LHCN-M2 (cell line): ENCODE measurements around the gene LHX1. TPM values are rescaled to one million over a fixed set of nuclear protein-coding genes. Genes with fewer than 3 reads are reported as not detected.

Source experiments
- DNase-seq: peaks from one replicate; pipeline ENCODE4 v3.0.0-alpha.2; 2012; ENCODE audit warnings: low read depth
- polyA plus RNA-seq: library from polyadenylated mRNA; unstranded; fragments of >200 nt; gene quantifications from one replicate; pipeline ENCODE4 v1.2.1, GENCODE V29; 2012; ENCODE audit warnings: missing spikeins
- total RNA-seq: library from RNA; depleted of rRNA; stranded (reverse); fragments of >200 nt; gene quantifications from 2 replicates; pipeline ENCODE4 v1.2.3, GENCODE V29; 2014; rRNA removed

The LHX1 gene
- total RNA-seq, result not detected in 2 replicates
- not detected for polyA plus RNA-seq

DNA sequence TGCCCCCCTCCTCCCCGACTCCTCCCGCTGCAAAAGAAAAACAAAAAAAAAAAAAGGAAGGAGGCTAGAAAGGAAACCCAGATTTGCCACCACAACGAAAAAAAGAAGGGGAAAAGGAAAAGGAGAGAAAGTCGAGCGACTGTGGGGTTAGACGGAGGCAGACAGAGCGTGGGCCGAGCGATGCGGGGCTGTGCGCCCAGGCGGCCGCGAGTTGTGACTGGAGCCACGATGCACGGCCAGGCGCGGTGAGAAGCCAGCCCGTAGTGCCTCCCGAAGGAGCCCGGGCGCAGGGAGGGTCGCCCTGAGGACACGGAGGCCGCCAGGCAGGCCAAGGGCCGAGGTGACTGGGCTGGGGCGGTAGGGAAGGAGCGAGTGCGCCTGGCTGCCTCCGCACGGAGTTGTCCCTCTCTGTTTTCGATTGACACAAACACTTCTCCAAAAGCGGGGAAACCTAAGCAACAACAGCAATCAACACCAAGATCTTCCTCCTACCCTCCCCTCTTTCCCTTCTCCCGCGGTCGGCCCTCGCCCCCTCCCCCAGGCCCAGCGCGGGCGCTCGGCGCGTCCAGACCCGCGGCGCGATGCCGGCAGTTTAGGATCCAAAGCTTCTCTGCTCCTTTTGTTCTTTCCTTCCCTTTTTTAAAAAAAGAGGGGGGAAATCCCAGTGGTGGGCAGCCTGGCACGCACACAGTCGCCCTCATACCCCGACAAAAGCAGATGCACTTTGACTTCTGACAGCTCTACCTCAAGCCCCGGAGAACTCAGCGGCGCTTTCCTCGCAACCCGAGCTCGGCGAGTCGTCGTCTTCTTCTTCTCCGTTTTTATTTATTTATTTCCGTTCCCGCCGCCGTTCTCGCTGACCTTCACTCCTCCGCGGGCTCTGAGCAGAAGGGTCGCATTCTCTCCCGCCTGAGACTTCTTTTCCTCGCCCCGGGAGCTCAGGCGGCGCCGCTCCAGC, at the start of gene LHX1:
LHX1 (plus strand) TSS at position 475 of the 958 bp plus-strand sequence. CDS start 723 bp downstream, outside the sequence.
- no peak for DNase-seq

GRCh38 chr17:36888236-36888951, 48.9 kb upstream of the LHX1 start:
- DNase-seq, result peak; percentile 23

DNA sequence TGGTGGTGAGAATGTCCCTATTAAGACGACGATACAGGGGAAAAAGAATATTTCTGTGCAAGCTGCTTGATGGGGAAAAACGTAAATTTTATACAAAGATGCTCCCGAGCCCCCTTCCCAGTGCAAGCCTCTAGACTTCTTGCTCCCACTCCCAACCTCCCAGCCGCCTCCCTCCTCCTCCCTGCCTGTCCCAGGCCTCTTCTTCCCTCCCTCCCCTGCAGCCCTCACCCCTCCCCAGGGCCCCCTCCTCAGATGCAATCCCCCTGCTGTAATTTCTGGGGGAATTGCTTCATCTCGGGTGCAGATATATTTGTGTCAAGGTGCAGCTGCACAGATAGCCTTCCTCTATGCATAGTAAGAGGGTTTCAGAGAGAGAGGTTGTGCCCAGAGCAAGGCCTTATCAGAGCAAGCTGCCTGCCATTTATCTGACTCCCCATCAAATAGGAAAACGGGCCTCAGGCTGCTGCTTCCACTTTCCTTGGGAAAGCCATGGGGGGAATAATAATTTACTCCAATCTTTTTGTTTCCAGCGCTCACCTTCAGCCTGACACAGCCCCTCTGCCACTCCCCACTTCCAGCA, 47.4 kb upstream of the LHX1 start:
- no peak for DNase-seq

- DNase-seq, result no peak
These were observed 46.7 kb upstream of the LHX1 start for GRCh38 chr17:36890398-36891168.

GRCh38 chr17:36892112-36892838, 45.0 kb upstream of the LHX1 start:
- no peak for DNase-seq

GRCh38 chr17:36894177-36894576, 43.1 kb upstream of the LHX1 start:
- DNase-seq, result no peak

GRCh38 chr17:36894925-36895324, 42.4 kb upstream of the LHX1 start:
- no peak for DNase-seq

- no peak for DNase-seq
These were observed 37.8 kb upstream of the LHX1 start for GRCh38 chr17:36899250-36900159.

DNA sequence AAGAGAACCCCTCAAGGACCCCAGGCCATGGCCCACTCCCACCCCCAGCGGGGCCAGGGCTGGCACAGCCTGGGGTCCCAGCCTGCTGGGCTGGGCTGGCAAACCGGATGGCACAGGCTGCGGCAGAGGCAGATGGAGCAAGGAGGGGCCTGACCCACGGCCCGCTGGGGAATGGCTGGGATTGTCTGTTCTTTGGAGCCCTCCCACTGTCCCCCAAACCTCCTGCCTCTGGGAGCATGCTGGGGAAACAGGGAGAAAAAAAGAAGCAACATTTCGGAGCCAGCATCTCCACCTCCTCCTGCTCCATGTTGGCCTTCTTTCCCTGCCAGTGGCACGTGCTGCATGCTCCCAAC, 37.1 kb upstream of the LHX1 start:
- no peak for DNase-seq

DNA sequence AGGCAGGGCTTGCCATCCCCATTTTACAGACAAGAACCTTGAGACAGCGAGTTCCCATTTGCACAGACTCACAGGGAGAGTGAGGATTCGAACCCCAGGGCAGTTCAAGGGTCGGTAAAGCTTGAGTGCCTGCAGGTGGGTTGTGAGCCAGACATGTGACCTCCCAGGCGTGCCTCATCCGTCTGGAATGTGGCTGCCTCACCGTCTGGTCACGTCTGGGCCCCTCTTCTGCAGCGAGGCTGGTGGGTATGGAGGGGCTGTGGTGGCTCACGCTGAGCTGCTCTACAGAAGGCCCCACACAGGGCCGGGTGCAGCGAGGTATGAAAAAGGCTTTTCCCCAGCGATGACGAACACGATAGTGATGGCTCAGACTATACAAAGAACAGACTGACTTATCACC, 35.8 kb upstream of the LHX1 start:
- DNase-seq, result no peak

DNA sequence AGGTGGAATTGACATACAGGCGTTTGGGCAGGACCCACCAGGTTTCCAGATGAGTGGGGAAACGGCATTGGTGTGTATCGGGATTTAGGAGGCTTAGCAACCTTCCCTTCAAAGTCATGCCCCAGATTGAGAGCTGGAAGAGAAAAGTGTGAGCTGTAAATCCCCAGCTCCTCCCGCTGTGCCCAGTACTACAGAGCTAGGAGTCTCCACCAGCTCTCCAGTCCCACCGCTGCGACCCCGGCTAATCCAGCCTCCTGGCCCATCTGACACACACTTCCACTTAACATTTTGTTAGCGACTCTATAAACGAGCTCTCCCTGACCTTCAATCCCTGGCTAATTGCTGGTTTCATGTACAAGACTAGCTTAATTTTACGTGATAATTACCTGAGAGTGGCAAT, 29.9 kb upstream of the LHX1 start:
- no peak for DNase-seq

DNA sequence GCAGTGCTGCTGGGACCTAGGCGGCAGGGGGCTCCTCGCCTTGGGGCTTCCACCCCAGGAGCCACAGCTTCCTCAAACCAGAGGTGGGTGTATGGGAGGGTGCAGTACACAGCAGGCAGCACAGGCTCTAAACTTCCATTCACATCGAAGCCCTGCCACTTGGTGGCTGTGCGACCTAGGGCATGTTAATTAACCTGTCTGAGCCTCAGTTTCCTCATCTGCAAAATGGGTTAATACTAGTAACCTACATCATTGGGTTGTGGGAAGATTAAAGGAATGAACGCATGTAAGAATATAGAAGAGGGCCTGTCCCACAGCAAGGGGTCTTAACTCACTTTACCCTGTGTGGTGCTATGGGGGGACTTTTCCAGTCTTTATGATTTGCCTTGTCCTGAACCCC, 26.8 kb upstream of the LHX1 start:
- DNase-seq, result no peak

DNA sequence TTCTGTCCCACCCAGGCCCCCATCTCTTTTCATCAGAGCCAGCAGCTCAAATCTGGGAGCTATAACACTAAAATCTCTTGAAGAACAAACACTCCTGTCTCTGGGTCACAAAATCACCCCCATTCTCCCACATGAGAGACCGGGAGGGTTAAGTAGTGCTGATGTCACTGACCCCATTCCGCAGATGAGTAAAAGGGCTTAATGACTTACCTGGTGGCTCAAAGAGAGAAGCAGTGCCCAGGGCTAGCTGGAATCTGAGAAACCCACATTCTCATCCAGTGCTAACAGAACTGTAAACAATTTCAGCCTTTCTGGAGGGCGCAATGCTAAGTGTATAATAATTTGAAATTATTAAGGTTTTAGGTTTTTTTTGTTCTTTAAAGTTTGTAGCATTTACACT, 26.3 kb upstream of the LHX1 start:
- no peak for DNase-seq

DNA sequence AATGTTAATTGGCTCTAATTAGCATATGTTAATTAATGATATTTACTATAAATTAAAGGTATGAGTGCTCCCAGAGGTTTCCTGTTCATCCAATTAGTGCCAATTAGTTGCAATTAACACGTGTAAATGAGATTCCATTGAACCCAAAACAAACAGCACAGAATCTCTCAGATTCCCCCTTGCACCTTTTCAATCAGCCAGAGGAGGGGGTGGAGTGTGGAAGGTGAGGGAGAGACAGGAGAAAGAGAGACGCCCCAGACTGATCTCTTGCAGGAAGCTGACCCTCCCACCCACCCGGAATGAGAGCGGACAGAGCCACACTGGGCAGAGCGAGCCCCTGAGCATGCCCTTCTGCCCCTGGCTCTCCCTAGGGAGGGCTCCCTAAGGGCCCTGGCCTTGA, 24.1 kb upstream of the LHX1 start:
- no peak for DNase-seq

DNA sequence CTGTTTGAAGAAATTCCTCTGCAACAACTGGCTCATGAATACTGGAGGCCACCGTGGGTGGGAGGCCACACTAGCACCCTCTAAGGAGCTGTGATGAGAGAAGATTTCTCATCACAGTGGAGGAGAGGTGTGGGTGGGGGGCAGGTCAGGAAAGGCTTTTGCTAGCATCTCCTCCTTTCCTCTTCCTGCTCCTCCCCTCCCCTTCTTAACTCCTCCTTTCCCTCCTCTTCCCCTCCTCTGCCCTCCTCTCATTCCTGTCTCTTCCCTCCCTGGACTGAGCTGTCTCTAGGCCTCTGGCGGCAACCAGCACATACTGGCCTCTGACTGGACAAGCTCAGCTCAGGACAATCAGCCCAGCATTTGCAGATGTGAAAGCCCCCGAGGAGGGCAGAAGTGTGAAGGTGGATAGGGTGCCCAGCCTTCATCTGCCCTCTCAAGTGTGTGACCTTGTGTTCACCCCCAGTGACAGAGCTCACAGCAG, 19.0 kb upstream of the LHX1 start:
- DNase-seq, result no peak

DNA sequence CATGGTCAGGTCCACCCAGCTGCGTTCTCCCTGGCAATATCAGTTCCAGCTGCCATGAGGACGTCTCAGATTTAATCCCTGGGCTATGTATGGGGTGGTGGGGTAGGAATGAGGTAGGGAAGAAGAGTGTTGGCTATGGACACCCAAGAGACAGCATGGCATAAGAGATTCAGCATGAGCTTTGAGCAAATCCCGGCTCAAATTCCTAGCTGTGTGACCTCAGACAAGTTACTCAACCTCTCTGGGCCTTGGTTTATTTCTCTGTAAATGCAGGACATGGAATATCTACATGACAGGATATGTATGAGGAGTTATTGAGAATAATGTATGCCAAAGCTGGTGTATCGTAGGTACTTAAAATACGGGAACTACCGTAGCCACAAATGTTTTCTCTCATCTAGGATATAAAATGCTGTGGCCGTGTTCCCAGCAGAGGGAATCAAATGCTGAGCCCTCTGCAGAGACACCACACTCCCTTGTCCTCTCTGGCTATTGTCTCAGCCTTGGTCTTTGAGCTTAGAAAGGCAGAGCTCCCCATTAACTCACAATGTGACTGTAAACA, 17.8 kb upstream of the LHX1 start:
- DNase-seq, result no peak

- DNase-seq, result peak; percentile 10
These were observed 17.0 kb upstream of the LHX1 start for GRCh38 chr17:36920032-36921005.
